WERI-Rb-1 (cell line): ENCODE results near the gene CYP46A1.

Experiments used
- DNase-seq: peaks from one replicate; pipeline ENCODE4 v3.0.0-alpha.2; 2020
- H3K27ac ChIP-seq: fragments of 250-450 bp; sonication (Bioruptor Pico); 2 replicates; pipeline ENCODE4 v1.5.1; 2020; ENCODE audit warnings: mild to moderate bottlenecking, moderate library complexity
- H3K27me3 ChIP-seq: fragments of 250-450 bp; sonication (Bioruptor Pico); 2 replicates; pipeline ENCODE4 v1.5.1; 2021; ENCODE audit warnings: mild to moderate bottlenecking, low read depth, moderate library complexity; ENCODE audit not compliant: insufficient read depth, severe bottlenecking
- H3K36me3 ChIP-seq: fragments of 250-450 bp; sonication (Bioruptor Pico); 2 replicates; pipeline ENCODE4 v1.5.1; 2020; ENCODE audit warnings: mild to moderate bottlenecking, moderate library complexity
- H3K4me3 ChIP-seq: 2 replicates; pipeline ENCODE4 v1.5.1; 2011; ENCODE audit warnings: low read depth, mild to moderate bottlenecking, control low read depth, low read length
- H3K9me3 ChIP-seq: fragments of 250-450 bp; sonication (Bioruptor Pico); 2 replicates; pipeline ENCODE4 v1.5.1; 2021; ENCODE audit warnings: mild to moderate bottlenecking, moderate library complexity; ENCODE audit not compliant: severe bottlenecking
- TF ChIP-seq, protein P1 (sequence below): IDR thresholded peaks from 2 replicates; pipeline ENCODE4 v1.5.1; 2011; ENCODE audit warnings: low read depth, mild to moderate bottlenecking, control low read depth, inconsistent platforms, low read length

Gene CYP46A1

DNA sequence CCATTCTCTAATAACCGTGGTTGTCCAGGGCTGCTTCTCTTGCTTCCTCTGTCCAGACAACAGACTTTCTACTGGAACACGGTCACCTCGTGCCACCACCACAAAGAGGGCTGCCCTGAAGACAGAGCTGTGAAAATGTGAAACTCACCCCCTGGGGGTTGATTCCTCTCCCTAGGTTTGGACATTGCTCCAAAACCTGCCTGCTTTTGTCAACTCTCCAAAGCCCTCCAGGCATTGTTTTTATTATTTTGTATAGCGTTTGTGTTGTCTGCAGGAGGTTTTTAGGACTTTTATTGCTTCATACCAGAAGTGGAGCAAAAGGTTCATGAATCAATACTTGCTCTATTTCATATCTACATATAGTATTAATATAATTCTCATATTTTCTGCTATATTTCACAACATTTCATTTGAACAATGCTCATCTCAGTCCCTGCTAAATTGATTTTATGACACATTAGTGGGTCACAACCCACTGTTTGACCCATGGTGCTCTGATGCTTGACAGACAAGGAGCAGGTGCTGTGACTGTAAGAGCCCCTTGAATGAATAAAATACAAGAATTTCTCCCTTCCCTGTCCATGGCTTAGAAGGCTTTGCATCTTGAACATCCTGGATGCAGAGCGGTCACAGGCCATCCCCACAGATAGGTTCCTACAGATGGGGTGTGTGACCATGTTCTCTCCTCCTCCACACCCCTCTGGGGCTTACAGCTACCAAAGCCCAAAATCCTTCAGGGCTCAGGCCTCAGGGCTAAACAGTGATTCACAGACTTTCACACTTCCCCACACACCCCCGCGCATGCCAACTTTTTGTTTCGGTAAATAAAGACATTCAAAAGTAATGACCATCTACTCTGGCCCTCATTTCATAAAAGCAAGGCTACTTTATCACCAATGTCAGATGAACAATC lies 88.5 kb downstream of the CYP46A1 start:
- Histone ChIP-seq H3K27ac (no peak overlapping the region), H3K9me3 (no peaks in the 10 kb centered on the region), H3K27me3 (no peaks in the 10 kb centered on the region), H3K36me3 (no peaks in the 10 kb centered on the region), H3K4me3 (no peak overlapping the region)
- no peak for DNase-seq
- TF ChIP-seq, protein P1, sequence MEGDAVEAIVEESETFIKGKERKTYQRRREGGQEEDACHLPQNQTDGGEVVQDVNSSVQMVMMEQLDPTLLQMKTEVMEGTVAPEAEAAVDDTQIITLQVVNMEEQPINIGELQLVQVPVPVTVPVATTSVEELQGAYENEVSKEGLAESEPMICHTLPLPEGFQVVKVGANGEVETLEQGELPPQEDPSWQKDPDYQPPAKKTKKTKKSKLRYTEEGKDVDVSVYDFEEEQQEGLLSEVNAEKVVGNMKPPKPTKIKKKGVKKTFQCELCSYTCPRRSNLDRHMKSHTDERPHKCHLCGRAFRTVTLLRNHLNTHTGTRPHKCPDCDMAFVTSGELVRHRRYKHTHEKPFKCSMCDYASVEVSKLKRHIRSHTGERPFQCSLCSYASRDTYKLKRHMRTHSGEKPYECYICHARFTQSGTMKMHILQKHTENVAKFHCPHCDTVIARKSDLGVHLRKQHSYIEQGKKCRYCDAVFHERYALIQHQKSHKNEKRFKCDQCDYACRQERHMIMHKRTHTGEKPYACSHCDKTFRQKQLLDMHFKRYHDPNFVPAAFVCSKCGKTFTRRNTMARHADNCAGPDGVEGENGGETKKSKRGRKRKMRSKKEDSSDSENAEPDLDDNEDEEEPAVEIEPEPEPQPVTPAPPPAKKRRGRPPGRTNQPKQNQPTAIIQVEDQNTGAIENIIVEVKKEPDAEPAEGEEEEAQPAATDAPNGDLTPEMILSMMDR = no peak

DNA sequence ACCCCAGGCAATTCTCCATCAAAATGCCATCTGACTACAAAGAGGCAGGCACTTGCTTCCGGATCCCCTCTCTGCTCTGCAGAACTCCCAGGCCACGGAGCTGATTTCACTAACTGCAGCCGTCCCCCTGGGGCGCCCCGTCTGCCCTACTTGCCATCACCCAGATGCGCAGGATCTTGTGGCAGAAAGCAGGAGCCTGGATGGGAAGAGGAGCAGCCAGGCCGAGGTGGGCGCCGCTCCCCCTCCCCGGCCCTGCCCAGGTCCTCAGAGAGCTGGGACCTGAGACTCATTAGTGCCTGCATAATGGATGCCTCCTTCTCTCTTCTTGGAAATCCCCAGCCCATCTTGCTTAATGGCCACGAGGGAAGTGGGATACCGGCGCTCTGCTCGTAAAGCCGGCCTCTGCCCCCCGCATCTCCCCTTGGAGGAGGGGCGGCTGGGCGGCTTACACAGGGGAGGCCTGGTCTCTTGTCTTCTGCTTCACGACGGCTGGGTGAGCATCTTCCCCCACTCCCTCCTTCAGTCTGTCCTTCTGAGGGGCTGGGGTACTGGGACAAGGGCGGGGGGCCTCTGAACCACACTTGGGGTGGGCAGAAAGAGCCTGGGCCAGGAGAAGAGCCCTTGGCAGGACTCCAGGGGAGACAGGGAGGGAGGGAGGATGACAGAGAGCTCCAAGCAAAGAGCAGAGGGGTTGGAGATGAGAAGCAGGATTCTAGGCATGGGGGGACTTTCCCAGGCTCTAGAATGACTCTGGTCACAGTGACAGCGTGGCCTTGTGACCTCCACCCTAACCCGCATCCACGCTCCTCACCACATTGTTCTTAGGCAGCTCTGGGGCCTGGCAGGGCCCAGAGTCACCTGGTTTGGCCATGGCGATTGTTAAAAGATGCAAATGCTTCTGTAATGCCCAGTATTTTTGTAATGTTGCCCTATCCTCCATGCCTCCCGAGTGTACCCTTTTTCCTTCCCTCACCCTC lies 89.7 kb downstream of the CYP46A1 start:
- no peak overlapping the region for H3K4me3 ChIP-seq
- H3K36me3 ChIP-seq = no peaks in the 10 kb centered on the region
- TF ChIP-seq, protein P1 = no peak
- H3K27me3 ChIP-seq = no peaks in the 10 kb centered on the region
- no peak overlapping the region for H3K27ac ChIP-seq
- no peaks in the 10 kb centered on the region for H3K9me3 ChIP-seq
- DNase-seq = no peak

DNA sequence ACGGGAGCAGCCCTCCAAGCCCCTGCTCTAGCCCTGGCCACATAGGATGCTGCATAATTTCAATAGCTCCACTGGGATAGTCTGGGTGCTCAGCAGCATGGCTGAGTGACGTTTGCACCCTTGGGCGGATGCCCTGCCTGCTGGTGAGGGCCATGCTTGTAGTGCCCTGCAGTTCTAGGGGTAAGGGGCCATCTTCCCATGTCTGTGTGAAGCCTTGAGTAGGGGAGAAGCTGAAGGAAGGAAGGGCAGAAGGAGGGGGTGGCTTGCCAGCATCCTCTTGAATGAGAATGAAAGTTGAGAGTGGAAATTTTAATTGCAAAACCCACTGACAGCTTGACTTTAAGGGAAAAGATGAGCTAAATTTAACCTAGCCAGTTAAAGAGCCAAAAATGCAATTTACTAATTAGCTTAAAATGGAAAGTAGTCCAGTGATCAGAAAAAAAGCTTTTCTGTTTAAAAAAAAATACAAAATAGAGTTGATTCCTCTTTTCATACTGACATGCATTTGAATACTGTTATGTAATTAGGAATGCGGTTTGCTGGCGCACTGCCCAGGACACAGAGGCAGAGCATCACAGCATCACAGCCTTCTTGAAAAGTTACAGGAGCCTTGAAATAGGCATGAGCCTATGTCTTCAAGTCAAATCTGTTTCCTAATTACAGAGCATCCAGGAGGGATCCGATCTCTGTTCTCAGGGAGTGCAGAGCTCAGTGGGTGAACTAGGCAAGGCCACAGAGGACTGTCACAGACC lies 90.6 kb downstream of the CYP46A1 start:
- no peaks in the 10 kb centered on the region for H3K36me3 ChIP-seq
- no peaks in the 10 kb centered on the region for H3K27me3 ChIP-seq
- H3K9me3 ChIP-seq = no peaks in the 10 kb centered on the region
- DNase-seq = no peak
- H3K27ac ChIP-seq = no peak overlapping the region
- H3K4me3 ChIP-seq = no peak overlapping the region
- TF ChIP-seq, protein P1 = no peak

DNA sequence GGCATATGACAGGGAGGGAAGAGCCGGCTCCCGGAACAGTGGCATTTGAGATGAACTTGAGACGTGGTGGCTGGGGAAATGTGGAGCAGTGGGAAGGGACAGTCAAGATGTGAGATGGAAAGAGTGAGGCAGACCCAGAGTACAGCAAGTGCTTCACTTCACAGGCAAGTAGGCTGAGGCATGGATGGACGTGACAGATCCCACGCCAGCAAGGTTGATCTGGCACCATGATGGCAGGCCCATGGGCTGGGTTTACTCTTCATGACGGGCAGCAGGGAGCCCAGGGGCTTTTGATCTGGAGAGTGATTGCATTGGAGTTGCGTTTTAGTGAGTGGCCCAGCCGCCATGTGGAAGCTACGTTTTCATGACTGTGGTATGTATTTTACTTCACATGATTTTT lies 91.3 kb downstream of the CYP46A1 start:
- Histone ChIP-seq H3K36me3 (no peaks in the 10 kb centered on the region), H3K27me3 (no peaks in the 10 kb centered on the region), H3K4me3 (no peak overlapping the region), H3K9me3 (no peaks in the 10 kb centered on the region), H3K27ac (no peak overlapping the region)
- DNase-seq = no peak
- TF ChIP-seq, protein P1 = no peak
